ENCODE results near the gene BRD2. TPM values are rescaled to one million over a fixed set of nuclear protein-coding genes. Genes with fewer than 3 reads are reported as not detected.

Gene BRD2
- total and polyA plus RNA-seq, 4 experiments from 2014 or later = 13.7 to 378 (median 231) TPM

DNA sequence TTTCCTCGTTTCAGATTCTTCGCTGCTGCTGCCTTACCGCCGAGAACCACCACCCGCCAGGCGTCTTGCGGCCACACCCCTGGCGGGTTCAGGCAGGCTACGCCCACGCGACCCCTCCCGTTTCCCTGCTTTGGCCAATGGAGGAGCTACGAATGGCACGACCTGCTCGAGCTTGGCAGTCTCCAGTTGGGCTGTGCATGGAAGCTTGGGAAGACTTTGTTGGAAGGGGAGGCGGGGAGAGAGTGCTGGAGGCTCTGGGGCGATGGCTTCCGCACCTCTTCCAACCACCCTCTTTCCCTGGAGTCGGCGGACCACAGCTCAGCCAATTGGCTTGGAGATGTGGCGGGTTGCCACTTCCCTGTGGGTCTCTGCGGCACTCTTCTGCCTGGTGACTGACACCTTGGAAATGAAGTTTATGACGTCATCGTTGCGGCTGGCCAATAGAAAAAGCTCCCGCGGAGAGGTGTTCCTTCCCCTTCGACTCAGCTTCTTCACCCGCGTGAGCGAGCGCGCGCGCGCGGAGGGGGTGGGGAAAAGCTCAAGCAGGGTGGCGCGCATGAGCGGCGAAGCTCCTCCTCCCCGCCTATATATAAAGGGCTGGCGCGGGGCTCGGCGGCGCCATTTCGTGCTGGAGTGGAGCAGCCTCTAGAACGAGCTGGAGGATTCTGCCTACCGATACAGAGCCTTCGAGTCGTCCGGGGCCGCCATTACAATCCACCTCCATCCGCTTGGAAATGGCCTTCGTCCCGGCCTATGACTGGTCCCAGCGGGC lies 3.4 kb downstream of the BRD2 start:
- H3K36me3 Mint-ChIP-seq = peaks cover 38 to 76% of the 10 kb centered on the region in 2 donors
- peaks cover 26 to 84% (median 33%) of the 10 kb centered on the region in 4 donors for H3K4me1 Mint-ChIP-seq
- ChIA-PET CTCF (ENCODE audit: partially characterized antibody) (interaction anchor here (0.8 to 22.2 kb wide), 15 partner anchors 8 to 1000 kb away, joined by 3 to 631 read pairs (median 9); partner anchors contain the start of genes DXO, HLA-DMA, HLA-DMB and PSMB8), POLR2A (ENCODE audit: partially characterized antibody) (interaction anchor here (0.5 to 24.6 kb wide), 87 partner anchors 3 to 1700 kb away, joined by 3 to 698 read pairs (median 5); partner anchors contain the start of genes ABHD16A, ATF6B, B3GALT4 and BAG6)
- no peaks in the 10 kb centered on the region for H3K27me3 Mint-ChIP-seq
- H3K9me3 Mint-ChIP-seq = peaks cover 0 to 17% (median 0%) of the 10 kb centered on the region in 8 donors
- H3K9me3 ChIP-seq (ENCODE audit: control insufficient read depth in 1 of 2, low read length in 2 of 2) = no peaks in the 10 kb centered on the region
- peak overlapping the region; percentile 90 to 95 for H3K4me3 ChIP-seq (ENCODE audit: low read length in 2 of 2)
- peak overlapping the region; percentile 91 to 99 (median 95) for H3K4me3 Mint-ChIP-seq
- H3K4me1 ChIP-seq (ENCODE audit: insufficient read depth, low read length) = peaks cover 36% of the 10 kb centered on the region
- no peaks in the 10 kb centered on the region for H3K27me3 ChIP-seq (ENCODE audit: insufficient read depth, low read length)
- H3K36me3 ChIP-seq (ENCODE audit: insufficient read depth, low read length) = peaks cover 26% of the 10 kb centered on the region
- H3K27ac ChIP-seq (ENCODE audit: low read depth, low read length) = peak overlapping the region; percentile 95
- peak overlapping the region; percentile 99 to 100 (median 100) for H3K27ac Mint-ChIP-seq
- intact Hi-C loops (cut with micrococcal nuclease) = loop anchor here (1.0 to 5.0 kb wide), 7 partner anchors 18 to 1266 kb away; partner anchors contain the start of genes AGPAT1, HLA-DMA, HMGA1 and PSMB8
- DNase-seq = peak; percentile 100

- ChIA-PET CTCF (ENCODE audit: partially characterized antibody) (interaction anchor here (0.9 to 22.2 kb wide), 12 partner anchors 9 to 1001 kb away, joined by 3 to 631 read pairs (median 10); partner anchors contain the start of genes DXO, HLA-DMA, HLA-DMB and PSMB8), POLR2A (ENCODE audit: partially characterized antibody) (interaction anchor here (0.7 to 24.6 kb wide), 72 partner anchors 4 to 1700 kb away, joined by 3 to 698 read pairs (median 5); partner anchors contain the start of genes ABHD16A, ATF6B, B3GALT4 and BAG6)
- Histone ChIP-seq H3K36me3 (ENCODE audit: insufficient read depth, low read length) (peaks cover 34% of the 10 kb centered on the region), H3K9me3 (ENCODE audit: control insufficient read depth in 1 of 2, low read length in 2 of 2) (no peaks in the 10 kb centered on the region), H3K27ac (ENCODE audit: low read depth, low read length) (peak overlapping the region; percentile 92), H3K27me3 (ENCODE audit: insufficient read depth, low read length) (no peaks in the 10 kb centered on the region), H3K4me1 (ENCODE audit: insufficient read depth, low read length) (peaks cover 36% of the 10 kb centered on the region), H3K4me3 (ENCODE audit: low read length in 2 of 2) (peak overlapping the region; percentile 59 to 95)
- Mint-ChIP-seq H3K27me3 (no peaks in the 10 kb centered on the region), H3K36me3 (peaks cover 46 to 83% of the 10 kb centered on the region in 2 donors), H3K4me3 (peak overlapping the region; percentile 91 to 99 (median 95)), H3K4me1 (peaks cover 25 to 83% (median 32%) of the 10 kb centered on the region in 4 donors), H3K9me3 (peaks cover 0 to 17% (median 0%) of the 10 kb centered on the region in 8 donors), H3K27ac (peak overlapping the region; percentile 99 to 100 (median 100))
- intact Hi-C loops (cut with micrococcal nuclease) = loop anchor here (1.0 to 5.0 kb wide), 5 partner anchors 19 to 1265 kb away; partner anchors contain the start of genes AGPAT1, HLA-DMA, HMGA1 and PSMB8
- DNase-seq = peak in 4 of 5 donors; percentile 61 to 72 (median 64)
Observed at GRCh38 chr6:32972353-32973143, 4.2 kb downstream of the BRD2 start.

- H3K36me3 ChIP-seq (ENCODE audit: insufficient read depth, low read length) = peaks cover 42% of the 10 kb centered on the region
- ChIA-PET CTCF (ENCODE audit: partially characterized antibody) (interaction anchor here (1.1 to 22.2 kb wide), 6 partner anchors 12 to 135 kb away, joined by 3 to 631 read pairs (median 118); partner anchors contain the start of genes HLA-DMA, HLA-DMB, PSMB9 and TAP1), POLR2A (ENCODE audit: partially characterized antibody) (interaction anchor here (1.2 to 24.6 kb wide), 22 partner anchors 5 to 1432 kb away, joined by 3 to 698 read pairs (median 26); partner anchors contain the start of genes B3GALT4, BRD2, DDX39B and GPSM3)
- peak overlapping the region; percentile 91 to 99 (median 95) for H3K4me3 Mint-ChIP-seq
- H3K9me3 ChIP-seq (ENCODE audit: control insufficient read depth in 1 of 2, low read length in 2 of 2) = no peaks in the 10 kb centered on the region
- peak overlapping the region; percentile 92 for H3K27ac ChIP-seq (ENCODE audit: low read depth, low read length)
- peaks cover 43% of the 10 kb centered on the region for H3K4me1 ChIP-seq (ENCODE audit: insufficient read depth, low read length)
- peak; percentile 31 to 81 (median 58) for DNase-seq
- peaks cover 0 to 17% (median 0%) of the 10 kb centered on the region in 8 donors for H3K9me3 Mint-ChIP-seq
- peak overlapping the region; percentile 59 to 95 for H3K4me3 ChIP-seq (ENCODE audit: low read length in 2 of 2)
- H3K27me3 ChIP-seq (ENCODE audit: insufficient read depth, low read length) = no peaks in the 10 kb centered on the region
- peak overlapping the region; percentile 99 to 100 (median 100) for H3K27ac Mint-ChIP-seq
- intact Hi-C loops (cut with micrococcal nuclease) = loop anchor here (1.0 to 5.0 kb wide), 3 partner anchors 11 to 1264 kb away; partner anchors contain the start of genes AGPAT1, HMGA1 and RNF5
- H3K36me3 Mint-ChIP-seq = peaks cover 54 to 88% of the 10 kb centered on the region in 2 donors
- H3K4me1 Mint-ChIP-seq = peaks cover 27 to 85% (median 37%) of the 10 kb centered on the region in 4 donors
- no peaks in the 10 kb centered on the region for H3K27me3 Mint-ChIP-seq
Observed at GRCh38 chr6:32973144-32974015, 5.0 kb downstream of the BRD2 start.

DNA sequence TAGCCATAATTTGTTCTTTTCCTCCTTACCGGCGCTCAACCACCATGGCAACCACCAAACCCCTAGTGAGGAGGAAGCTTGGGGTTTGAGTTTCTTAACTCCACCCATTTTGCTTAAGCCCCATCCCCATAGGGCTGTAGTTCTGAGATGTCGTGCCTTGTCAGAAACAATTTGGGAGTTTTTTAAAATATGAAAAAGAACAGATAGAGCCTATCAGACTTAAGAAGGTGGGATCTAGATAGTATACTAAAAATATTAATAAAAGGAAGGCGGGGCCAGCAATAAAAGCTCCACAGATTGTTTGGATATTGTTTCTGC lies 5.6 kb downstream of the BRD2 start:
- peak overlapping the region; percentile 92 for H3K27ac ChIP-seq (ENCODE audit: low read depth, low read length)
- H3K36me3 Mint-ChIP-seq = peaks cover 60 to 92% of the 10 kb centered on the region in 2 donors
- ChIA-PET POLR2A (ENCODE audit: partially characterized antibody) (interaction anchor here (0.9 to 24.6 kb wide), 14 partner anchors 5 to 781 kb away, joined by 3 to 698 read pairs (median 100); partner anchors contain the start of genes BRD2, GPSM3, HLA-DMA and HLA-DMB), CTCF (ENCODE audit: partially characterized antibody) (interaction anchor here (0.7 to 22.2 kb wide), 6 partner anchors 11 to 136 kb away, joined by 3 to 631 read pairs (median 114); partner anchors contain the start of genes HLA-DMA, HLA-DMB and TAP2)
- intact Hi-C loops (cut with micrococcal nuclease) = loop anchor here (1.0 to 5.0 kb wide), 3 partner anchors 10 to 1263 kb away; partner anchors contain the start of genes AGPAT1, HMGA1 and RNF5
- peaks cover 27 to 82% (median 40%) of the 10 kb centered on the region in 4 donors for H3K4me1 Mint-ChIP-seq
- no peaks in the 10 kb centered on the region for H3K27me3 Mint-ChIP-seq
- no peaks in the 10 kb centered on the region for H3K27me3 ChIP-seq (ENCODE audit: insufficient read depth, low read length)
- peak overlapping the region; percentile 59 to 95 for H3K4me3 ChIP-seq (ENCODE audit: low read length in 2 of 2)
- peaks cover 0 to 17% (median 0%) of the 10 kb centered on the region in 8 donors for H3K9me3 Mint-ChIP-seq
- H3K4me3 Mint-ChIP-seq = peak overlapping the region; percentile 91 to 99 (median 95)
- no peaks in the 10 kb centered on the region for H3K9me3 ChIP-seq (ENCODE audit: control insufficient read depth in 1 of 2, low read length in 2 of 2)
- peaks cover 47% of the 10 kb centered on the region for H3K4me1 ChIP-seq (ENCODE audit: insufficient read depth, low read length)
- peaks cover 48% of the 10 kb centered on the region for H3K36me3 ChIP-seq (ENCODE audit: insufficient read depth, low read length)
- peak overlapping the region; percentile 99 to 100 (median 100) for H3K27ac Mint-ChIP-seq
- DNase-seq = peak; percentile 52 to 72 (median 55)

- ChIA-PET CTCF (ENCODE audit: partially characterized antibody) (interaction anchor here (0.7 to 22.2 kb wide), 7 partner anchors 11 to 137 kb away, joined by 3 to 631 read pairs (median 6); partner anchors contain the start of genes HLA-DMA, HLA-DMB and TAP2), POLR2A (ENCODE audit: partially characterized antibody) (interaction anchor here (0.9 to 24.6 kb wide), 11 partner anchors 4 to 782 kb away, joined by 3 to 698 read pairs (median 186); partner anchors contain the start of genes BRD2, GPSM3, HLA-DMA and HLA-DMB)
- Mint-ChIP-seq H3K4me3 (peak overlapping the region; percentile 91 to 99 (median 95)), H3K27me3 (no peaks in the 10 kb centered on the region), H3K9me3 (peaks cover 0 to 17% (median 0%) of the 10 kb centered on the region in 8 donors), H3K36me3 (peaks cover 68 to 96% of the 10 kb centered on the region in 2 donors), H3K27ac (peak overlapping the region; percentile 72 to 100 (median 99)), H3K4me1 (peaks cover 27 to 85% (median 42%) of the 10 kb centered on the region in 4 donors)
- no peaks in the 10 kb centered on the region for H3K27me3 ChIP-seq (ENCODE audit: insufficient read depth, low read length)
- H3K27ac ChIP-seq (ENCODE audit: low read depth, low read length) = peak overlapping the region; percentile 92
- intact Hi-C loops (cut with micrococcal nuclease) = loop anchor here (1.0 to 5.0 kb wide), 3 partner anchors 10 to 1263 kb away; partner anchors contain the start of genes AGPAT1, HMGA1 and RNF5
- H3K4me1 ChIP-seq (ENCODE audit: insufficient read depth, low read length) = peaks cover 47% of the 10 kb centered on the region
- H3K9me3 ChIP-seq (ENCODE audit: control insufficient read depth in 1 of 2, low read length in 2 of 2) = no peaks in the 10 kb centered on the region
- H3K36me3 ChIP-seq (ENCODE audit: insufficient read depth, low read length) = peaks cover 55% of the 10 kb centered on the region
- peak overlapping the region; percentile 59 to 95 for H3K4me3 ChIP-seq (ENCODE audit: low read length in 2 of 2)
- no peak for DNase-seq
Observed at GRCh38 chr6:32974541-32975308, 6.3 kb downstream of the BRD2 start.

Data from CD4-positive, alpha-beta memory T cell (primary cell).